Hypothalamus (tissue), 51 donors: Measurements from ENCODE around the gene PBX1.
A peak's percentile ranks its signal among the peaks of the same experiment; 100 is the strongest.

Experiments used
- DNase-seq, 51 donors: peaks; one replicate each; lab custom pipeline; 2025; lab: John Stamatoyannopoulos, UW

The PBX1 gene

DNA sequence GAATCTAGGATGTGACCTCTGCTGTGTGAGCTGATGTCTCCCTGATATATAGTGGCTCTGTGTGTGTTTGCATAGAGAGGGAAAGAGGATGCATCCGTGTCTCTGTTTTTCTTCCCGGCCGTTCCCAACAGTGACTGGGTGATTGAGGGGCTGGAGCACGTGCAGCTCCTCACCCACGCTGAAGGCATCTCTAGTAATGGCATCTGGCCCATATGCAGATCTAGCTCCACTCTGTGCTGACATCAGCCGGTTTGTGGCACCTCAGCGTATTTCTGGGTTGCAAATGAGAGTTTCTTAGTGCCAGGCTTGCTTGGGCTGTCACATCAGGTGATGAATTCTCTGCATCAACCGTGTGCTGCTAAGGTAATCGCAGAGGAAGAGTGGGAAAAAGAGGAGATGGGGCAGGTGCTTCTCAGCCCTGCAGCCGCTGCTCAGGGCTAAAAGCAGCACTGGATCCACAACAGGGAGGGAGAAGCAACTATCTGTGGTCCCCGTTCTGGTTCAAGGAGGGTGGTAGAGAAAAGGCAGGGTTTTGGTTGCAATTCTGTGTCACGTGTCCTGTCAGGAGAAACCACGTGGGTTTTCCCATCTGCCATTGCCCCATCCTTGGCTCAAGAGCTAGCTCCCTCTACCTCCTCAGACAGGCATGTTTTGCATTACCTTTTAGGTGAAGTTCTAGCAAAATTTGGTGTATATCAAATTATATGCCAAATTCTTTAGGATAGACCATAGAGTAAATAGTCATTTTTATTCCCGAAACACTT is 282.9 kb downstream of the PBX1 start:
- peak in 2 of 51 donors; percentile 8 to 37 for DNase-seq

DNA sequence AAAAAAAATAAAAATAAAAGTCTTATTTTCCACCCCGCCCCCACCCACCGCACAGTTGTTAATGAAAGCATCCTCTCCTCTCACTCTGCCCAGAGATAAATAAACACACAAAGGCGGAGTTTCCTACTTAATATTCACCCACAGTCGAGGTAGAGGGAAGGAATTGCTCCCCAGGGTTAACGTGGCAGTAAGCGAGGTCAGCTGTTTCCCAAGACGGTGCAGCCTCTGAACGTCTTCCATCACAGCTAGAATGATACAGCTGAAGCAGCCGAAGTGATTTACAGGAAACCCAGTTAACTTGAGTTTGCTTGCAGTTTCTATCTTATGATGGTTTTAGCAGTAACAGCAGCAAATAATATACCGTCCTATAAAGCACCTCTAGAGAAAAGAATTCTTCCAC is 283.9 kb downstream of the PBX1 start:
- no peak for DNase-seq

DNA sequence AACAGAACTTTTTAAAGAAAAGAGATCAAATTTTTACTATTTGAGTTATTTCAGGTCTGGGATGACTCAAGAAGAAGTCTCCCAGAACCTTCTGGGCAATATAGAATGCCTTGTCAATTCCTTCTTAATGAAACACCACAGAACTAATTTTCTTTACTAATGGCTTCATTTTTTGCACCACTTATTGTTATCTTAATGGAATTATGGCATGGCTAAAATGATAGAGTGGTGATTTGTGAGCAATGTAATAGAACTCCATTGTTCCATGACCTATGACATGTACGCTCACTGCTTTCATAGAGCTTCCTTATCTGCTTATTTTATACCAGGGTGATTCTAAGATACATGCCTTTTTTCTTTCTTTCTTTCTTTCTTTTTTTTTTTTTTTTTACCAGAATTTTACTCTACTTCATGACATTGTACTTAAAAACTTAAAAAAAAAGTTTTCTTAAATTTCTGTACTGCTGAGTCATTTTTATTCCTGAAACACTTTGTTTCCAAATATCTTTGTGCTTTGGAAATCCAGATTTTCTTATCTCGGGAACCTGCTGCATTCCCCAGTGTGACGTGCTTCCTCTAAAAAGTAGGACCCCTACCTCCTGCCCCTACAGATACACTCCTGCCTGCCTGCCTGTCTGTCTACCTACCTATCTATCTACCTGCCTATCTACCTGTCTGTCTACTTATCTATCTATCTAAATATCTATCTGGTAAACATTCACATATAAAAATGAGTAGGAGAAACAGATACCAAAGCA is 284.9 kb downstream of the PBX1 start:
- DNase-seq = no peak

DNA sequence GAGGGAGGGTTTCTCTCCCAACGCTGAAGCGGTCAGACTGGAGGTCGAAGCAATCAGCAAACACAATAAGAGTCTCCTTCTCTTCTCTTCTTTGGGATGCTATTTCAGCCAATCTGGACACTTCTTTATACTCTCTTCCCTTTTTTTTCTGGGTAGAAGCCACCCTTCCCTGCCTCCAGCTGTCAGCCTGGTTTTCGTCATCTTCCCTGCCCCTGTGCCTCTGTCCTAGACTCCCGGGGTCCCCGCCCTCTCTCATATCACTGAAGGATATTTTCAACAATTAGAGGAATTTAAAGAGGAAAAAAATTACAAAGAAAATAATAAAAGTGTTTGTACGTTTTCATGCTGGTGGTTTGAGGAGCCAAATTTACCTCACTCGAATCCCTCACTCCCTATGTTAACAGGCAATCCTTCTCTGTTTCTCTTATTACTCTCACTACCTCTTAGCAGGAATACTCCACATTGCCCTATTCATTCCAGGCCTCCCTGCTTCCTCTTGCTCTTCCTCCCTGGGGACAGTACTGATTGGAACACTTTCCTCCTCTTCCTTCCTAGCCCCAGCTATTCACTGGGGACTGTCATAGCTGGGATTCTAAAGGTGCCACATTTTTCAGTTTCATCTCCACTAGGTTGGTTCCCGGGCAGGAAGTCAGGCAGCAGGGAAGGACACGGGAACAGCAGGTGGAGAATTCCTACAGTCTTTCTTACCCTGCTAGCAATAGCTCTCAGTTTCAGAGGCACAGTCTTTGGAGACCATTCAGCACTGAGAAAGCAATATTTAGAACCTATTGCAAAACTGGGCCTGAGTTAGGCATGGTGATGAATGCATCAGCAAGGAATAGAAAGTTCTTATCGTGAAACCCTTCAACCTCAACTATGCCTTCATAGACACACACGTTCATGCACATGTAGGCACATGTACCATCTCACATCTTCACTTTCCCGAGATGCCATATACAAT is 288.0 kb downstream of the PBX1 start:
- DNase-seq = no peak

DNA sequence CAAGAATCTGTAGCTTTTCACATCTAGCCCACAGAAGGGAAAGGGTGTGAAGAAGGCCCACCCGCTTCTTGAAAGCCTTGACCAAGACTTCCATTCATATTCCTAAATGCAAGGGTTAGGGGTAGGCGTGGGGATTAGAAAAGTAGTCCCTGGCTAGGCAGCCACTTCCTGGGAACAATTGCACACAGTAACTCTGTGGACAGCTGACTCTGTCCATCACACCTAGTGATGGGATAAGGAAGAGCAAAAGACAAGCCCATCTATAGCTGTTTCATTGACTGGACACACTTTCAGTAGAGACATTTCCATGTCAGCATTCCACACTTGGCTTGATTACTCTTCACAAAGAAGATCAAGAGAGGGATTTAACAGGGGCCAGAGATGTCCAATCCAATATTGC is 294.2 kb downstream of the PBX1 start:
- no peak for DNase-seq

DNA sequence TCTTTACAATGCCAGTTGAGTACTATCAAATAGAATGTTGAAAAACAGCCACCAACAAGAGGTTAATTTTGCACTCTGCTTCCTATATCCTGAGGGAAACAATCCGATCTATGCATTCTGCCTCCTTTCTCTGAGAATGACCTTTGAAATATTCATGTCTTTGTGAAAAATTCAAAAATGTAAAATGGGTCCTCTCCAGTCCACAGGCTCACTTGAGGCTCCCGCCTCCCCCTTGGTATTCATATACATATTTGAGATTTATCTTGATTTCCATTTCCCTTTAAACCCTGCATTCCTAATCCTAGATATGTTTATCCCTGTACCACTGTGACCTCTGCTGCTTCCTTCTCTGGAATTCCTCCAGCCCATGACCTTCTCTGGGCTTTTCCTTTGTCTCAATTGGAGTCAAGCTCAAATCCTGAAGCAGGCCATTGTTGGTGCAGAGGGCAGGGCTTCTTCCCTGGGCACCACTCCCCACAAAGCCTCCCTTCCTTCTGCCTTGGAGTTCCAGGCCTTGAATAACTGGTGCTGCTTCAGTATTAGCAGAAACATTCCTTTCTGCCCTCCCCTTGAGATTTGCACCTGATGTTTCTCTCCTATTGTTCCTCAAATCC is 296.8 kb downstream of the PBX1 start:
- no peak for DNase-seq

DNA sequence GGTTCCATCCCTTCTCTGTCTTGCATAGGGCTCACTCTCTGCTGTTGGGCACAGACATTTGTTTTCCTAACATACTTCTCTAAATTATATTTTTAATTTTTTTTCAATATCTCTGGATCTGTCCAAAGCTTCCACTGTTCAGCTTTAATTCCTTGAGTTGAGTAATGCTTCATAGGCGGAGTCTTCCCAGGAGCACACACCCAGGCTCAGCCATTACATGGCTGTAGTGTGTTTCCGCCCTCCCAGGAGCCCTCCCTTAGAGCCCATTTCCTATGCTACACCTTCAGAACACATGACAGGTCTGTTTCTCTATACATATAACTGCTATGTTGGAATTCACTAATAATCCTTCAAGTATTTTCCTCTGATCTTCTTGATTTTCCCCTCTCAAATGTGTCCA is 297.4 kb downstream of the PBX1 start:
- no peak for DNase-seq

DNA sequence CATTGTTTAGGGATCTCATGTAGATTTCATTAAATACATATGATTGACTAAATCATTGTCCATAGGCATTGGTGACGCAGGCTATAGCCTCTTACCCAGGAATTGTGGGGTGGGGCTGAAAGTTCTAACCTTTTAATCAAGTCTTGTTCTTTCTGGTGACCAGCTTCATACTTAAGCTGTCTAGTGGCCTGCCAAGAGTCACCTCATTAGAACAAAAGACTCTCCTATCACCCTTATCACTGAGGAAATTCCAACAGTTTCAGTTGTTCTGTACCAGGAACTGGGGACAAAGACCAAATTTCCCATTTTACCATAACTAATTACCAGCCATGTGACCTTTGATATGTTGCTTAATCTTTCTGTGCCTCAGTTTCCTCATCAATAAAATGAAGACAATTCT is 298.5 kb downstream of the PBX1 start:
- DNase-seq = no peak

DNA sequence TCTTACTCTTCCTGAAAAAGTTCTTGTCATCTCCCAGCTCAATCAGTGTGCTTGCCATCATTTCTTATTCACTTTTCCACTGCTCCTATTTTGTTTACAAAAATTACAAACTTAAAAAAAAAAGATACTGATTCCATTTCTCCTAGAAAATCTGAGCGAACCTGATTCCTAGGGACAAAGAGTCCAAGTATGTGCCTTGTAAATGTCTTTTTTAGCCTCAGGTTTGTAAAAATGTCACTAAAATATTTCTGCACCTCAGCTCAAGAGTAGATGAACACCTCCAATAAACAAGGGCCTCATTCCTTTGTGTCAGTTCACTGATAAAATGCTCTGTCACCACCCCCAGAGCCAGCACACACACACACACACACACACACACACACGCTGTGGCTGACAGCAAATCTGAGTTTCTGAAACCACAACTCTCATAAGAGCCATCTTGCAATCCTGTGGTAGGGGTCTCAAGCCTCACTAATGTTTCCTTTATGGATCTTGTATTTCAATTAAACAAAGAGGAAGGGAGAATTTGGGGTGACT is 299.2 kb downstream of the PBX1 start:
- no peak for DNase-seq

DNA sequence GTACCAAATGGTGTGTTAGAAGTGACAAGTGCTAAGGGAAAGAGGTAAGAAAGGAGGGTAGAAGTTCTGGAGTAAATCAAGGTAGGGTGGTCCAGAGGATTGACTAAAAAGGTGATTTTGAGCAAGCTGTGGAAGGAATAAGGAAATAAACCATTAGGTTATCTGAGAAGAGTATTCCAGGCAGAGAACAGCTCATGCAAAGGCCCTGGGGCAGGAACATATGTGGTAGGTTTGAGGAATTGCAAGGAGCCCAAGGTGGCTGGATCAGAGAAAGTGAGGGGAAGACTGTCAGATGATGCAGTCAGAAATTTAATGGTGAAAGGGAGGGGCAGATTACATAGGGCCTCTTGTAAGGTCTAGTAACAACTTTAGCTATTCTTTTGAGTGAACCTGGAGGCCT is 302.6 kb downstream of the PBX1 start:
- DNase-seq = no peak

DNA sequence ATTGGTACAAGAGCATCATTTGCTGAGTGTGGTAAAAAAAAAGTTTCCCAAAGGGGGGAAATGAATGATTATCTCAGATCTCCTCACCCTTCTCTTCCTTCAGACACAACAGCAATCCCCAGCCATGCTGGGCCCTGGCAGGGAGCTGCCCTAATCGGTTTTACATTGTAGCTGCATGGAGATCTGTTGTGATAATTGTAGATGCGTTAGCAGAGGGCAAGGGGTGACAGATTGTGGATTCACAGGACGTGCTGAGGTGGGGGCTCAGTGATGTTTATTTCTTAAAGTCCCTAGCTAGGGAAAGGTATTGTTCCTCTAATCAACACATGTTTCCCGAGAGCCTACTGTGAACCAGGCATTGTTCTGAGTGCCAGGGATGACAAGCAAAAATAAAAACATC is 304.1 kb downstream of the PBX1 start:
- DNase-seq = no peak

DNA sequence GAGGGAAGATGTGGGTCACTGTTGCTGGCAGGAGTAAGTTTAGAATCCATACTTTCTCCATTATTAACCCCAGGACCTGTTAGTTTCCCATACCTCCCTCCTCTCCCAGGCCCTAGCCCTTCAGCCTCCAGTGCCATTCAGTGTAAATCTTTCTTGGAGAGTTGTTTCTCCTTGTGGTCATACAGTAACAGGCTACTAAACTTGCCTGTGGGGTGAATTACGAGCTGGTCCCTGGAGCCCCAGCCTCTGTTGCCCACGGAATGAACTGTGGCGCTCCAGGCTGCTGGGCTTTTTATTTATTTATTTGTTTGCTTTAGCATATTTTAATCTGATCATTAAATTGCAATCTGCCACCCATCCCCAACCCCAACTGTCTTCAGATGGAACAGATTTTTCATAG is 305.2 kb downstream of the PBX1 start:
- no peak for DNase-seq

DNA sequence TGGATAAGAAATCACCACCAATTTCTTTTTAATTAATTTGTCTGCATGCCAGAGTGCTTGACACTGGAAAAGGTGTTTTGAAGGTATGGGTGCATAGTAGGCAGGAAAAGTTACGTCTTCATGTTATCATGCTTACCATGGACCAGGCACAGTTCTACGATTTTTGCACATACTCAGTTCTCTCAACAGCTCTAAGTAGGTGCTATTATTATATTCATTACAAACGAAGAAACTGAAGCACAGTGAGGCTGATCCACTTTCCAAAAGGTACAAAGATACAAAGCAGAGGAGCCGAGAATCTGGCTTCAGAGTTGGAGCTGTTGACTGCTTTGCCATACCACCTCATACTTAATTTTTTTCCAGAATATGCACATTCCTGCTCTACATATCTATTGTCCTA is 306.4 kb downstream of the PBX1 start:
- no peak for DNase-seq

DNA sequence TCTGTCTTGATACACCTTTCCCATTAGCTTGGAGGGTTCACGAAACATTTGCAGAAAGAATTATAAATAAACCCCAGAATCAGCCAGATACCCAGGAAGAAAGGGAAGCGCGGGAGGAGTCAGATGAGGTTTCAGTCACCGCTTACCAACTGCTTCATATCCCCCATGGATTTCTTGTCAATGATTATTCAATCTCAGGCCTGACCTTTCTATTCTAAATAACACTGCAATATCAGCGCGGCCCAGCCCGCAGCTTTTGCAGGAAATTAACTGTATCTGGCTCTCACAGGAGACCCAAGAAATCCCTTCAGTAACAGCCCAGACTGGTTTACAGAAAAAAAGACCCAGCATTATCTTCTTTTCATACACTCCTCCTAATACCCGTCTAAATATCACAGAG is 308.6 kb downstream of the PBX1 start:
- no peak for DNase-seq

DNA sequence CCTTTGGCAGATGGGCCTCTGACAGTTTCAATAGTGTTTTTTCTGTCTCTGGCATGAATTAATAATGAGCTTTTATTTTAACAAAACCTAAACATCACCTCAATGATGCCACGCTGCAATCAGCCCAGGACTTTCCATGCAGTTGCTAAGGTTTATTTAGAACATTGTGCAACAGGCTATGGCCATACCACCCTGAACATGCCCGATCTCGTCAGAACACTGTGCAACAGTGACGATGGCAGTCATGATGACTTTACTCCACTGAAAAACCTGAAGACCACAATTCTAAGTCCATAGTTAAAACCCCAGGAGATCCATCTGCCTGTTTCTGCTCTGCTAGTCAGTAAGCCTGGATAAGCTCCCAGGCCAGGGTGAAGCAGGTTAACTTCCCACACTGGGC is 310.0 kb downstream of the PBX1 start:
- no peak for DNase-seq

DNA sequence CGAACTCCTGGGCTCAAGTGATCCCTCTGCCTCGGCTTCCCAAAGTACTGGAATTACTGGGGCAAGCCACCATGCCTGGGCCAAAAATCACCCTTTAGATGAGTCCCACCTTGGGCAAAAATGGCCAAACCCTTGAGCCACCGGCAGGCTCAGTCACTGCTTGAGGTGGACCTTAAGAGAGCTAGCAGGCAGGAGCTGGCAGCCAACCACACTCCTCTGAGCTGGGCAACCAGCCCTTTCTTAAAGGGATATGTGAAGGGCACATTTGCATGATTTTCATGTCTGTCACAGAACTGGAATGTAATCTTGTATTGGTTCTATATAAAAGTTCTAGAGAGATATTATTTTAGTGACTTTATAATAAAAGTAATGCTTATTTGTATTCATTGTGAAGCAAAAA is 316.5 kb downstream of the PBX1 start:
- no peak for DNase-seq

DNA sequence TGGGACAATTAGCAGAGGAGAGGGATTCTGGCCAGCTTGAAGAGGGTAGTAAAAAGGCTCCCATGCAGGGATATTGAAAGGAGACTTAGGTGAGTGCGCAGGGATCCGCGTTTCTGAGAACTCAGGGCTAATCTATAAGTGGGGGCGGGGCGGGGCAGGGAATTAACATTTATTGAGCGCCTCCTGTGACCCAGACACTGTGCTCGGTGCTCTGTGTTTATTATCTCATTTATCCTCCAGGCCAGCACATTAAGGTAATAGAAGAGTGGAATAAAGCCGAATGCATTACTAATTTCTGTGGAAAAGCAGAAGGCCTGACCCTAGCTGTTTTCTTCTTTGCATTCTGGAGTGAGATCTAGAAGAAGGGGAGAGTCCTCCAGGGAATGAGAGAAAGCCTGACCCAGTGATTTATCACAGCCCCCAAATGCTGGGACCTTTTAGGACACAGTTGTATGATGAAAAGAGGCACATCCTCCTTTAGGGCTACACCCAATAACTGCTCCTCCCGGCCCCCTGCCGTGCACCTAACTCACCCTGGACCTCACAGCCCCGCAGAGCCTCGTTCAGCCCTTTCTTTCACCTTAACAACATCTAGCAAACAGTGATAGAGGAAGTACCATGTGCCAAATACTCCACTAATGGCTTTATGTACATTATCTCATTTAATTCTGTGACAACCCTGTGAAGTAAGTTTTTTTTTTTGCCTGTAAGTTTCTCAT is 317.6 kb downstream of the PBX1 start:
- no peak for DNase-seq

DNA sequence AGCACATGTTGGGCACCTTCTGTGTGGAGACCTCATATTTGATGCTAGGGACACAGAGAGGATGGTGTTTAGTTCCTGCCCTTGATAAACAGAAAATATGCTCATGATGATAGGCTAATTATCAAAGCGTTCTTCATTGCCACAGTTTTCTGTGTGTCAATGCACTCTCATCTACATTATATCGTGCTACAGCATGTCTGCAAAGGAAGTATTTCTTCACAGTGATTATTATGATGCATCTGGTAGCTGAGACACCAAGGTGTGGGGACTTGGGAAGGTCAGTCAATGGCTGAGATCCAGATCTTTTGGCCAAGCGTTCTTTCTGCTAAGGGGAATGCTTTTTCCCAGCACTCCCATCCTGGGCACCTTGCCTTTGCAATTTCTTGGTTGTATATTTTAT is 321.2 kb downstream of the PBX1 start:
- DNase-seq = no peak

DNA sequence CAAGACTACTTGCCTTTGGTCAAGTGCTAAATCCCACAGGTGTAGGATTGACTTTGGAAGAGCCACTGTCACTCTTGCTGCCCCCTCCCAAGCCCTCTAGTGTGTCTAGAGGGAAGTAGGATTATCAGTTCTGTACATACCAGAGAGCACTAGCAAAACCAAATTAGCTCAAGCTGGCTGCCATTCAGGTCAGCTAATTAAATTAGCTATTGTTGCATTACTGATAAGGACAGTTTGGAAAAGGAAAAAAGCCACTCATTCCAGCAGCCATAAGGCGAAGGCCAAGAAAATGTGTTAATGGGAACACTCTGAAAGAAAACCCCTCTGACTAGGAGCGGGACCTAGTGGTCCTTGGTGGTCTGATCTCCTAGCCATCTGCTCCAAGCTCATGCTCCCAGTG is 321.7 kb downstream of the PBX1 start:
- no peak for DNase-seq

DNA sequence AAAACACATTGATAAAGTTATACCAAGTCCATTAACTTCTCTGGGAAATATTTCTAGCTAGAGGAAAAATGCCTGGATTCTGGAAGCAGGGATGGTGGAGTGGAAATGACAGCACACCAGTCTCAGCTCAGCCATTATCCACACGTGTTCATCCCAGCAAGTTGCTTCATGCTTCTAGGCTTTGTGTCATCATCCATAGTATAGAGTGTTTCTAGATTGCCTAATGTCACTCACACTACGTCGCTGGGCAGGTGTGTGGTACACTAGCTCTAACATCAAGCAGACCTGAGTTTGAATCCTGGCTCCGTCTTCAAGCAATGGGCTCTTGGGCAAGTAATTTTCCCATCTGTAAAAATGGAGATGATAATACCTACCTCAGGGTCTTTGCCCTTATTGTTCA is 326.3 kb downstream of the PBX1 start:
- no peak for DNase-seq
